Activated CD8-positive, alpha-beta memory T cell treated with anti-CD3 and anti-CD28 coated beads for 36 hours (primary cell): ENCODE data around the gene GNB1. TPM values are rescaled to one million over a fixed set of nuclear protein-coding genes. Genes with fewer than 3 reads are reported as not detected.
"Not testable (repeated sequence)": the region's sequence is repeated elsewhere in the genome, so short reads cannot be mapped to it uniquely, and the experiment has no call there.

ENCODE experiments used
- CTCF ChIA-PET: fragments of 350-600 bp; sonication (Branson Sonifier 250); formaldehyde crosslinking; loops from one replicate; lab custom pipeline; 2021; ENCODE audit warnings: antibody characterized with exemption; lab: Charles Lee
- POLR2A ChIA-PET: fragments of 350-600 bp; sonication (Branson Sonifier 250); formaldehyde crosslinking; loops from one replicate; lab custom pipeline; 2021; ENCODE audit warnings: antibody characterized with exemption; lab: Charles Lee
- total RNA-seq, 2 experiments: library from RNA; stranded (reverse); gene quantifications; one replicate each; pipeline ENCODE4 v1.2.3, GENCODE V29; 2021

Gene GNB1
- total RNA-seq, 2 experiments from 2014 or later, result 420 to 435 TPM

DNA sequence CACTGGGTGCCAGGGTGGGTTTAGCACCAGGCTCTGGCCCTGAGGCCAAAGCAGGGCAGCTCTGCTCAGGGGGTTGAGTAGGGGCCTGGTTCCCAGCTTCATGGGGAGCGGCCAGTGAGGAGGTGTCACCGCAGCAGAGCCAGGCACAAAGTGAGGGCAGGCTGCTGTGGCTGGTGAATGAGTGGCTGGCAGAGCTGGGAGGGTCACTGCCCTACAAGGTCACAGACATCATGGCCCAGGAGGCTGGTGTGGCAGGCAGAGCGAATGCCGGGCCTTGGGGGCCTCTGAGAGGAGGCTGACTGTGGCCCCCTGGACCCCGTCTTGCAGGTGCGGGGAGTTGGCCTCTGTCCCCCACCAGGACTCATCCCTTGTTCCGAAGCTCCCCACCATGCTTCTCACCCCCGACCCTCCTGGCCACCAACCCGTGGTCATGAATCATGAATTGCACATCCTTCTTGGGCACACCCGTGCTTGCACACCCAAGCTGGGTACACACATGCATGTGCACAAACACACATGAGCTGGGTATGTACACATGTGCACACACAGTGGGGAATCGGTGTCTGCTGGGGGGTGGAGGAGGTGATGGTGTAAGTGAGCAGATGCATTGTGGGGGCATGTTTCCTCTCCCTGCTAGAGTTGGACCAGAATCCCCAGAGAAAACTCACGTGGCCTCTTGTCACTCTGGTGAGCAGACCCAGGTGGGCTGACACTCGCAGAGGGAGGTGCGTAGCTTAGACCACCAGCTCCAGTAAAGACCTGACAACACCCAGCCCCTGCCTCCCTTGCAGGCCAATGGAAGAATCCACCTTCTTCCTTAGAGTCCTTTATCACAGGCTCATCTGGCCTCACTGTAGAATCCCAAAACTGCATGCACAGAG is 4.8 kb upstream of the GNB1 start:
- CTCF ChIA-PET, result interaction anchor here (0.7 to 1.3 kb wide), 4 partner anchors 8 to 13 kb away, joined by 3 to 5 read pairs (median 4); no protein-coding TSS in a partner anchor
- POLR2A ChIA-PET, result no interaction called here

DNA sequence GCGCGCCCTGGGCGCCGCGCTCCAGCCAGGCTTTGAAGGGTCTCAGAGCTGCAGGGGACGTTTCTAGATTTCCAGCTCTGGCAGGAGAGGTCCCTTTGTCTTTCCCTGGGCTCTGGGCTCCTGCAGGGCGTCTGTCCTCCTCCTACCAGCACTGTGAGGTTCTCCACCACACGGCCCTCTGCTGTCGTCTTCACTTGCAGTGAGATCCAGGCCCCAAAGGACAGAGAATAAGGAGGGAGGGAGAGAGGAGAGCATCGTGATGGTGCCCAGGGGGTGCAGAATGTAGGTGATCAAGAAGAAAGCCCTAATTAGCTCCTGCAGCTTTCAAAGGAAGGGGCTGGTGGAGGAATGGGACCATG is 4.2 kb upstream of the GNB1 start:
- CTCF ChIA-PET, result interaction anchor here (0.7 to 1.3 kb wide), 3 partner anchors 9 to 12 kb away, joined by 3 to 5 read pairs (median 4); no protein-coding TSS in a partner anchor
- POLR2A ChIA-PET, result no interaction called here

DNA sequence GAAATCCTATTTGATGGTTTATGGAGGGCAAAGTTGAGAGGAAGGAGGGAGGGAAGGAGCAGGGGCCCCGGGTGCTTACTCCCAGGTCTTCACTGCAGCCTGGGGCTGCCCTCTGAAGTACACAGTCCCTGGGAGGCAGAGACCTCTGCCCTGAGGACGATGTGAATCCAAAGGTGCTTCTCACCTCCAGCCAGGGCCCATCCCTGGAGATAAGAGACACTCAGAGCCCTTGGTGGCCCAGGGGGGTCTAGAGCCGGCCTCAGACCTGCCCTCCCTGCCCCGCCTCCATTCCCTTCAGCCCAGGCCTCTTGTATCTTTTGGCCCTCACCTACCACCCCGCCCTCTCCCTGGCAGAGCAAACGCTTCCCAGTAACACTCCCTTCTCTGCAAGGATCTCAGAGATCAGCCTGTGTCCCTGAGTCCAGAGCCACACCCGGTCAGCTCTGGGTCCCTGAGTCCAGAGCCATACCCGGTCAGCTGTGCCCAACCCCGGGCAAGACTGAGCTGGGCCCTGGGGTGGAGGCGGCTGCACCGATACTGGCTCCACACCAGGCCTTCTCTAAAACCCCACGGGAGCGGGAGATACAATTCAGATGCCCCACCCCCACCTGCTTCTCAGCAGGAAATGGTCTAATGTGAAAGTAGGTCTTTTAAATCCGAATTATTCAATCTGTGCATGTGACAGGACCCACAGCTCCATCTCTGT is 3.6 kb upstream of the GNB1 start:
- CTCF ChIA-PET, result interaction anchor here (0.7 to 1.3 kb wide), 3 partner anchors 9 to 13 kb away, joined by 3 to 5 read pairs (median 4); no protein-coding TSS in a partner anchor

DNA sequence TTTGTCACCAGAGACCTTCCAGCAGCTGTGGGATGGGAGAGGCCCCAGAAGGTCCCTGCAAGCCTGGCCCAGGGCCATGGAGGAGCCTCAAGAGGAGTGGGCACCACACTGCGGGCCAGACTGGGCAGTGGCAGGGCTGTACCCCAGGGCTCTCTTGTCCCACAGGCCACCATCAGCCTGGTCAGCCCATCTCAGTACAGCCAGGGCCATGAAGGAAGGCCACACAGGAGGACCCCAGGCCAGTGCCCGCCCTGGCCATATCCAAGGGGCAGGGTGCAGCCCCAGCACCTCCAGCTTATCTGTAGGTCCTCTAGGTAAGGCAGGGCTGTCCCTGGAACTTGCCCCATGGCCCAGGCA is 3.1 kb upstream of the GNB1 start:
- CTCF ChIA-PET, result no interaction called here
- POLR2A ChIA-PET, result interaction anchor here (0.6 kb wide), 1 partner anchor 12 kb away, joined by 3 read pairs; no protein-coding TSS in a partner anchor

More for the DNA sequence above, 3.6 kb upstream of the GNB1 start:
- POLR2A ChIA-PET, result no interaction called here

DNA sequence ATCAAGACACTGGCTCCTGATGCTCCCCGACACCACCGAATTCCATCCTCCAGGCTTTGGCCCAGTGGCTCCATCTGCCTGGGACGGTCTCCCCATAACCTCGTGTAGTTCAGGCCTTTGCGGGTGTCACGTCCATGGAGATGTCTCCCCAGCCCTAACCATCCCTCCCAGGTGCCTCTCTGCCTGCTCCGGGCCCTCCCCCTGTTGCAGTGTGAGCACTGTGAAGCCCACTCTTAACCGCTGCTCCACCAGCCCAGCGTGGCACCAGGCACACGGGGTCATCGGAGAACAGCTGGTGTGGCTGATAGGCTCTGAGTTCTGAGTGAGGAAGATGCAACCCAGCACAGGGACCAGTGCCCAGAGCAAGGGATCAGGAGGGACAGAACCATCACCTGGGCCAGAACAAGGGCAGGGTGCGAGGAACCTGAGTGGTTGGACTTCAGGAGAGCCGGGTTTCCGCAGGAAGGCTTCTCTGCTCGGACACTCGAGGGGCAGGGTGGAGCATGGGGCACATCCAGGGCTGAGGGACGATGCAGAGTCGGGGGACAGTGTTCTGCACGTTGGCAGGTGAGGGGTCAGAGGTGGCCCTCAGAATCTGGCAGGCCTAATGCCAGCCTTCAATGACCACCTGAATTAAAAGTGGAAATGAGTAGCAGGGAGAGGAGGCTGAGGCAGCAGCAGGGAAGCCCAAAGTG is 2.6 kb upstream of the GNB1 start:
- CTCF ChIA-PET, result no interaction called here
- POLR2A ChIA-PET, result interaction anchor here (0.6 kb wide), 1 partner anchor 12 kb away, joined by 3 read pairs; no protein-coding TSS in a partner anchor

DNA sequence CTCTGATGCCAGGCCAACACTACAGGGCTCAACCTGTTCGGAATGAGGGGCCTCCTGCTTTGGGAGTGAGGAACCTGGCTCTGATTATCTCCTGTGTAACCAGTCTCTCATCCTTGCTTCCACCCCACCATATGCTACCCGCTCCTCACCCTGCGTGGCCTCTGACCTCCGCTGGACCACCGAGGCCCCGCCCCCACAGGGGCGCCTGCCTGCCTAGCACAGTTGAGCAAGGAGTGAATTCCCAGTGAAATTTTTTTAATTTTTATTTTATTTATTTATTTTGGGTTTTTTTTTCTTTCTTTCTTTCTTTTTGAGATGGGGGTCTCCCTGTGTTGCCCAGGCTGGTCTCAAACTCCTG is 1.9 kb upstream of the GNB1 start:
- ChIA-PET CTCF (no interaction called here), POLR2A (no interaction called here)

DNA sequence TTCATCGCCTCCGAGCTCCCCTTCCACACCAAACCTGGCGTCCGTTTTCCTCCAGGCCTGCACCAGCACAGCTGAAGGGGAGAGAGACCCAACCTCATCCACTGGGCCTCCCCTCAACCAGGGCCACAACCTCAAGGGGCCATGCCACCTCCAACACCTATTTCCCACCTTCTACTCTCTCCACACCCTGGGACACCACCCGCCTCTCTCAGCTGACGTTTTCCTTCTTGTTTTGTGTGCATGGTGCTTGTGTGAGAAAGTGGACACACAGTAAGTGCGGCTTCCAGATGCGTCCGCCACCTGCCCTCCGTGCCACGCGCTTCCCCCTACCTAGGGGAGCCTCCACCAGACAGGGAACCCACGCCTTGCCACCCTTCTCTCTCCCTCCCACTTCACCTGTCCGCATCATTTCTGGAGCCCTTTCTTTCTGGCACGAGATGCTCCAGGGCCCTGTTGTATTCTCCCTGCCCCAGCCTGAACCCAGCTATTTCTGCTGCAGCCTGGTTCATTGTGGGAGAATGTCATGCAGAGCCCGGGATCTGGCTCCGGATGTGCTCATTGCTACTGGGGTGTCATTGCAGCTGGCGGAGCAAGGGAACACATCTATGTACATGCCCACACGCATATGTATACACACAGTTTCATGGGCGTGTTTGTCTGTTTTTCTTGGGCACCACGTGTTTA is 1.3 kb upstream of the GNB1 start:
- ChIA-PET CTCF (interaction anchor here (0.7 to 1.6 kb wide), 5 partner anchors 13 to 213 kb away, joined by 3 to 9 read pairs (median 3); no protein-coding TSS in a partner anchor), POLR2A (interaction anchor here (1.5 kb wide), 1 partner anchor 16 kb away, joined by 6 read pairs; no protein-coding TSS in a partner anchor)

DNA sequence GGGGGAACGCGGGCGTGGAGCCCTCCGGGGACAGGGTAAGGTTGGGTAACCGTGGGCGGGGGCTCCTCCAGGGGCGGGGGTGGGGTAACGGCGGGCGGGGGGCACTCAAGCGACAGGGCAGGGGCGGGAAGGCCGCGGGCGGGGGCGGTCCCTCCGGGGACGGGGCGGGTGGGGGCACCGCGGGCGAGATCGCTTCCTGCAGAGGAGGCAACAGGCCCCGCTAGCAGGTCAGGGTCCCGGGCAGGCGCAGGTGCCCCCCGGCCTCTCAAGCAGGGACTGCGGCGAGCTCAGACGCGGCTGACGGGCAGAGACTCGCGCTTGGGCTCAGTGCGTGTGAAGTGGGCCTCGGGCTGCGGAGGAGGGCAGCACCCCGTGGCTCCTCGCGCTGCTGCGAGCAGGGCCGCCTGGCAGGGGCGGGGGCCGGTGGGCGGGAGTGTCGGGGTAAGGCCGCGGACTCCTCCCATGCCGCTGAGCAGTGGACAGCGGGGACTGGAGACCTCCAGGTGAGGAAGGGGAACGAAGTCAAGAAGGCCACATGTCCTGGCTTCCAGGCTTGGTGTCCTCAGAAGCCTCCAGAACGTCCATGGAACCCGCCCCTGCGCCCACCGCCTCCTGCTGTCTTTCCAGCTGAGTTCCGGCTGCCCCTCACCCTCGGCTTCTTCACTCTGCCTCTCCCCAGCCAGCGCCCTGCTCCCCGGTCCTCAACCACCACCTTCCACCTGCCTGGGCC is 627 bp upstream of the GNB1 start:
- CTCF ChIA-PET, result interaction anchor here (0.7 to 1.6 kb wide), 5 partner anchors 12 to 213 kb away, joined by 3 to 9 read pairs (median 3); no protein-coding TSS in a partner anchor

DNA sequence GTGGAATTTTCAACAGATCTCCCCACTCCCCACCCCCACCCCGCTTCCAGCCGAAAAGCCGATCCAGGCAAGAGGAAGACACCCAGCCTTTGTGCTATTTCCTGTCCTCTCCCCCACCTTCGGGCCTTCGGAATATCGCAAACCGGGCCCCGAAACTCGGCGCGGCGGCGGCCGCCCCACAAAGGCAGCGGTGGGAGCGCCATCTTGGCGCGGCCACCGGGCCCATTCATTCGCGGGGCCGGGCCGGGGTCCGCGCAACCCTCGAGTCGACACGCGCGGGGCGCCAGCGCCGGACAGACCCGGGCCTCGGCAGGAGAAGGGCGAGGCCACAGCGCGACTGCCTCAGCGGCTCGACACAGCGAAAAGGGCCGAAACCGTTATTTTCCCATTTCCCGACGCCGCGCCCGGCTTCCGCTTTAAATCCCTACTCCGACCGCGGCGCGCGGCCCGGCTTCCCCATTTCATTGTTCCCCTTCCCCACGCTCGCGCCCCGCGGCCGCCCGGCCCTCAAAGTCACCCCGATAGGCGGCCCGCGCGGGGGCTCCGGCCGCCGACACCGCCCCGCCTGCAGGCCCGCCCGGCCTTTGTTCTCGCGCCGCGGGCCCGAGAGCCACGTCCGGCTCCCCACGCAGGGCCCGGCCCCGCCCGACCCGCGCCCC is 911 bp downstream of the GNB1 start:
- CTCF ChIA-PET, result no interaction called here
- POLR2A ChIA-PET, result interaction anchor here (0.6 kb wide), 2 partner anchors 20 to 21 kb away, joined by 3 to 6 read pairs; no protein-coding TSS in a partner anchor

More for the DNA sequence above, 627 bp upstream of the GNB1 start:
- POLR2A ChIA-PET, result interaction anchor here (1.5 kb wide), 1 partner anchor 17 kb away, joined by 6 read pairs; no protein-coding TSS in a partner anchor

DNA sequence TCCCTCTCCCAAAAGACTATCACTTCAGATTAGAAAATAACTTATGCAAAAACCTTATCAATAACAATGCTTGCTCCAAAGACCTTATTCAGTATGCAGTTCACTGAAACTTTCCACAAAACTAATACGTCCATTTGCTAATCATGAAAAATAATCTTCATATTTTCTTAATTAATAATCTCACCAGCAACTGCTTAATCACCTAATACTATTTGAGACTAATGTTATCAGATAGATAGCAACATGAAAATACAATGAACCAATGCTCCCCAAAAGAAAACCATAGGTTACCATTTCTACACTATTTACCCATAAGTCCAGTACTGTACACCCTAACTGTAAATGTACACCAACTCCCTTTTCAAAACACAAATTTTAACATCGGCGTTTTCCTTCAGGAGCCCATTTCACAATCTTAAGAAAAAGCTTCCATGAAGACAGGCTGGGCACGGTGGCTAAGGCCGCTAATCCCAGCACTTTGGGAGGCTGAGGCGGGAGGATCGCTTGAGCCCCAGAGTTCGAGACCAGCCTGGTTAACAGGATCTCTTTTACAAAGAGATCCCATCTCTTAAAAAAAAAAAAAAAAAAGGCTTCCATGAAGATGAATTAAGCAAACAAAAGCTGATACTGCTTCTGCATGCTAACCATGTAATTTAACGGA is 1.7 kb downstream of the GNB1 start:
- ChIA-PET CTCF (interaction anchor here (0.6 to 1.4 kb wide), 2 partner anchors 10 to 147 kb away, joined by 3 to 6 read pairs; no protein-coding TSS in a partner anchor), POLR2A (interaction anchor here (0.6 to 2.3 kb wide), 5 partner anchors 13 to 110 kb away, joined by 3 to 11 read pairs (median 7); no protein-coding TSS in a partner anchor)

DNA sequence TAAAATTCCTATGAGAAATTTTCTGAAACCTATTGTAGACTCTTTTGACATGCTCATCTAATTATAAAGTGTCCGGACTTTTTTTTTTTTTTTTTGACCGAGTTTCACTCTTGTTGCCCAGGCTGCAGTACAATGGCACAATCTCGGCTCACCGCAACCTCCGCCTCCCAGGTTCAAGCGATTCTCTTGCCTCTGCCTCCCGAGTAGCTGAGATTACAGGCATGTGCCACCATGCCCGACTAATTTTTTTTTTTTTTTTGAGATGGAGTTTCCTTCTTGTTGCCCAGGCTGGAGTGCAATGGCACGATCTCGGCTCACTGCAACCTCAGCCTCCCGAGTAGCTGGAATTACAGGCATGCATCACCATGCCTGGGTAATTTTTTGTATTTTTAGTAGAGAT is 7.0 kb downstream of the GNB1 start:
- CTCF ChIA-PET, result interaction anchor here (0.7 kb wide), 1 partner anchor 57 kb away, joined by 5 read pairs; no protein-coding TSS in a partner anchor
- POLR2A ChIA-PET, result not testable (repeated sequence)

DNA sequence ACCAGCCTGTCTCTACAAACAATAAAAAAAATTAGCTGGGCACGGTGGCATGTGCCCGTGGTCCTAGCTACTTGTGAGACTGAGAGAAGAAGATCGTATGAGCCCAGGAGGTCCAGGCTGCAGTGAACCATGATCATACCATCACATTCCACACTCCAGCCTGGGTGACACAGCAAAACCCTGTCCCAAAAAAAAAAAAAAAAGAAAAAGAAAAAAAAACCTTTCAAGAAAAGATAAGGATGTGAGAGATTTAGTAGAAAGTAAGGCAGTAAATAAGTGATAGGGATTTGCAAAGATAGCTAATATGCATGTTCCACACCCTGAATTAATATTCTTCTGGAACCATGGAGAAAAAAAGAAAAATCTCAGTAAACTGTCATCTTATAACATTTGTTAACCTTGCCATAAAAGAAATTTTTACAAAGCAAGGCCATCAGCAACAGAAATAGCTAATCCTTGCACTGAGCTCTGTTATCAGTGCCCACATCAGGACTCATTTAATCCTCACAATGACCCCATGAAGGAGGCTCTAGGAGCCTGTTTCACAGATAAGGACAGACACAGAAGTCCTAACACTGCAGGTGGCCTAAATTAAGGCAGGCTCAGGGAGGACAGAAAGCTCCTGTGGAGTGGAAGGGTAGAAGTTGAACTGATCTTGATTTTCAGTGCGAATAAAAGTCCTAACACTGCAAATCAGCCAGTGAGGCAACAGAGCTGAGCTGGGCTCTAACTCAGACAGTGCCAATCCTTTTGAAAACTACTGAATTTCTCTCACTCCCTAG is 7.6 kb downstream of the GNB1 start:
- CTCF ChIA-PET, result interaction anchor here (0.7 to 2.3 kb wide), 2 partner anchors 23 to 57 kb away, joined by 5 to 8 read pairs; no protein-coding TSS in a partner anchor

DNA sequence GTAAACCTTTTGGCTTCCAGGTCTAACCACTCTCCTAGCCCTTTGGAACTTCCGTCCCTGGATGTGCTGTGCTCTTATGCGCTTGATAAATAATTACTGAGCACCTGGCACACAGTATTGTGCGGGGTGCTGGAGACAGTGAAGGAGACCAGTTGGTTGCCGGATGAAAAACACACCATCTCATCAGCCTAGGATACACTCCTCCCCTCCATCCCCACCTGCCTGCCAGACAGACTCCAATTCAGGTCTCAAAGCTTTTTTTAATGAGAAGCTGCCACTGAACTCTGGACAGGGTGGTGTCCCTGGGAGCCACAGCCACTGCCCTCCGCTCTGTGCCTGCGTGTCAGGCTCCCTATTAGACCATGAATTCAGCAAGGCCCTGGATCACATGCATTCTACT is 9.2 kb downstream of the GNB1 start:
- ChIA-PET CTCF (interaction anchor here (1.0 to 2.3 kb wide), 4 partner anchors 10 to 58 kb away, joined by 3 to 8 read pairs (median 4); no protein-coding TSS in a partner anchor), POLR2A (interaction anchor here (0.7 kb wide), 2 partner anchors 12 to 56 kb away, joined by 3 read pairs; no protein-coding TSS in a partner anchor)

More for the DNA sequence above, 7.6 kb downstream of the GNB1 start:
- POLR2A ChIA-PET, result no interaction called here

DNA sequence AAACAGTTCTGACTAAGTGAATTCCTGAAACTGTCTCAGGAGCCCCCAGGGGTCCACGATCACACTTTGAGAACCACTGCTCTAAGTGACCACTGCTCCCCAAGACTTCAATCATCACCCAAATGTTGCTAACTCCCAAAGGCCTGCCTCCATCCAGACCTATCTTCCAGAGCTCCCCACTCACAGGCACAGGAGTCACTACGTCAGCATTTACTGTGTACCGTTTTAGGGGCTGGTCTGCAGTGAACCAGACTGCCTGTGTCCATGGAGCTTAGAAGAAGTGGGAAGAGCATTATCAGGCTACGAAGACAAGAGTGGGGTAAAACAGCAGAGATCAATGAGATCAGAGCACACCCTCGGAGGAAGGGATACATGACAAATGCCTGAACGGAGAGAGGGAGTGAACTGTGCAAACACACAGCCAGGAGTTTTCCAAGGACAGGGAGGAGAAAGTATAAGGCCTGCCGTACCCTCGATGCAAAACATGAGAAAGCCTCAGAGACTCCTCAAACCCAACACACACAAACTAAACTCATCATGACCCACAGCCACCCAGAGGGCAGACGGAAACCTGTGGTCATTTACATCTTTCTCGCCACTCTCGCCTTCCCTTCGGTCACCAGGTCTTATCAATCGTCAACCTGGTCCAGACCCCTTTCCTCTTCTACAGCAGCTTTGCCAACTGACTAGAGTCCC is 10.1 kb downstream of the GNB1 start:
- CTCF ChIA-PET, result interaction anchor here (1.5 to 2.3 kb wide), 2 partner anchors 25 to 57 kb away, joined by 4 to 8 read pairs; no protein-coding TSS in a partner anchor
- POLR2A ChIA-PET, result no interaction called here

DNA sequence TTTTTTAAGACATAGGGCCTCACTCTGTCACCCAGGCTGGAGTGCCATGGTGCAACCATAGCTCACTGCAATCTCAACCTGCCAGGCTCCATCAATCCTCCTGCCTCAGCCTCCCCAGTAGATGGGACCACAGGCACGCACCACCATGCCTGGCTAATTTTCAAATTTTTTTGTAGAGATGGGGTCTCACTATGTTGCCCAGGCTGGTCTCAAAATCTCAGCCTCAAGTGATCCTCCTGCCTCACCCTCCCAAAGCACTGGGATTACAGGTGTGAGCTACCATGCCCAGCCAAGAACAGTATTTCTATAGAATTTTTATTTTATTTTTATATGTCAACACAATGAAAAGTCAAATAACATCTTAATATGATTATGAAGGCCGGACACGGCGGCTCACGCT is 10.9 kb downstream of the GNB1 start:
- ChIA-PET POLR2A (no interaction called here), CTCF (interaction anchor here (0.8 to 1.5 kb wide), 2 partner anchors 9 to 12 kb away, joined by 3 to 6 read pairs; no protein-coding TSS in a partner anchor)
